Spleen (tissue), 7 donors: ENCODE results near the gene ZC3H6.

Experiments used
- POLR2A ChIP-seq, 3 donors: fragments of 450-650 bp; IDR thresholded peaks; one replicate each; pipeline ENCODE4 v1.5.1; 2017; ENCODE audit warnings: antibody characterized with exemption in 3 of 3, mild to moderate bottlenecking in 1 of 3
- POLR2AphosphoS5 ChIP-seq, 3 donors: sonication (generic); formaldehyde crosslinking; IDR thresholded peaks; one replicate each; pipeline ENCODE4 v1.5.1; 2017; ENCODE audit warnings: antibody characterized with exemption in 3 of 3
- TF ChIP-seq, protein P1 (sequence below), 11 experiments: fragments of 200-600 bp in 7 of 11; fragments of 450-650 bp in 4 of 11; sonication (generic) in 4 of 11; IDR thresholded peaks in 8 of 11; conservative IDR thresholded peaks in 3 of 11; 1 replicate in 7 of 11; 2 replicates in 4 of 11; pipeline versions ENCODE4 v1.4.0 to v1.8.0; 2016 to 2021; ENCODE audit warnings: antibody characterized with exemption in 11 of 11, inconsistent platforms in 4 of 11, mild to moderate bottlenecking in 1 of 11
- donor health status: DM: no; HTN: no; CAD: no; lungs with moderate emphysema.
- donor health status: DM: no; HTN: no; CAD: no.
- donor health status: DM: no; HTN: no; CAD: no.

- TF ChIP-seq, protein P1, sequence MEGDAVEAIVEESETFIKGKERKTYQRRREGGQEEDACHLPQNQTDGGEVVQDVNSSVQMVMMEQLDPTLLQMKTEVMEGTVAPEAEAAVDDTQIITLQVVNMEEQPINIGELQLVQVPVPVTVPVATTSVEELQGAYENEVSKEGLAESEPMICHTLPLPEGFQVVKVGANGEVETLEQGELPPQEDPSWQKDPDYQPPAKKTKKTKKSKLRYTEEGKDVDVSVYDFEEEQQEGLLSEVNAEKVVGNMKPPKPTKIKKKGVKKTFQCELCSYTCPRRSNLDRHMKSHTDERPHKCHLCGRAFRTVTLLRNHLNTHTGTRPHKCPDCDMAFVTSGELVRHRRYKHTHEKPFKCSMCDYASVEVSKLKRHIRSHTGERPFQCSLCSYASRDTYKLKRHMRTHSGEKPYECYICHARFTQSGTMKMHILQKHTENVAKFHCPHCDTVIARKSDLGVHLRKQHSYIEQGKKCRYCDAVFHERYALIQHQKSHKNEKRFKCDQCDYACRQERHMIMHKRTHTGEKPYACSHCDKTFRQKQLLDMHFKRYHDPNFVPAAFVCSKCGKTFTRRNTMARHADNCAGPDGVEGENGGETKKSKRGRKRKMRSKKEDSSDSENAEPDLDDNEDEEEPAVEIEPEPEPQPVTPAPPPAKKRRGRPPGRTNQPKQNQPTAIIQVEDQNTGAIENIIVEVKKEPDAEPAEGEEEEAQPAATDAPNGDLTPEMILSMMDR (IDR thresholded peaks at IDR 0.05 in 8 of 11, conservative IDR thresholded peaks at IDR 0.05 in 3 of 11), result no peak
- TF ChIP-seq POLR2AphosphoS5 (IDR thresholded peaks at IDR 0.05) (no peak), POLR2A (IDR thresholded peaks at IDR 0.05) (no peak)
These were observed 64.6 kb downstream of the ZC3H6 start for GRCh38 chr2:112339986-112340385.
